ENCODE results near the gene FLYWCH2. TPM values are rescaled to one million over a fixed set of nuclear protein-coding genes. Genes with fewer than 3 reads are reported as not detected.

FLYWCH2 gene
- total and polyA plus RNA-seq, 10 donors = 27.5 to 98.6 (median 49.0) TPM

GRCh38 chr16:2856686-2857450 lies 26.1 kb upstream of the FLYWCH2 start:
- Histone ChIP-seq H3K27ac (peak overlapping the region in 1 of 8 donors; percentile 17), H3K4me1 (peaks cover 0 to 17% (median 14%) of the 10 kb centered on the region in 6 donors), H3K27me3 (replicated peaks in 1 of 7) (peaks cover 0 to 76% (median 34%) of the 10 kb centered on the region in 7 donors), H3K9me3 (peaks cover 0 to 33% (median 15%) of the 10 kb centered on the region in 8 donors), H3K36me3 (no peaks in the 10 kb centered on the region), H3K4me3 (peak overlapping the region in 1 of 8 donors; percentile 56)
- intact Hi-C loops (cut with DNase I; ENCODE audit: low total_unique reads) = no loop called here
- WGBS, 5 donors = 83 to 92% (median 84%) methylated on average over 16 to 24 of the region's 24 CpGs
- TF ChIP-seq POLR2A (IDR thresholded peaks at IDR 0.05) (no peak), POLR2AphosphoS5 (IDR thresholded peaks at IDR 0.05) (no peak), CTCF (IDR thresholded peaks at IDR 0.05 in 8 of 11, conservative IDR thresholded peaks at IDR 0.05 in 3 of 11) (no peak)
- peak; percentile 57 for DNase-seq

GRCh38 chr16:2857451-2858244 lies 25.4 kb upstream of the FLYWCH2 start, which contains the start of gene PRSS22:
Gene PRSS22 (minus strand): TSS chr16:2858170. CDS start chr16:2858104, 66 bp downstream.
- Histone ChIP-seq H3K4me1 (peaks cover 0 to 17% (median 14%) of the 10 kb centered on the region in 6 donors), H3K9me3 (peaks cover 0 to 33% (median 15%) of the 10 kb centered on the region in 8 donors), H3K4me3 (peak within 1 kb of the TSS in 2 of 8 donors; percentile 13 to 56), H3K27me3 (replicated peaks in 1 of 7) (peaks cover 0 to 76% (median 34%) of the 10 kb centered on the region in 7 donors), H3K27ac (peak within 1 kb of the TSS in 1 of 8 donors; percentile 17), H3K36me3 (no peaks in the 10 kb centered on the region)
- TF ChIP-seq POLR2A (IDR thresholded peaks at IDR 0.05) = no peak
- peak; percentile 64 for DNase-seq
- intact Hi-C loops (cut with DNase I; ENCODE audit: low total_unique reads) = no loop called here
- WGBS, 5 donors = 5 to 13% (median 11%) methylated on average over 31 to 42 of the region's 42 CpGs

- H3K9me3 ChIP-seq = peaks cover 0 to 29% (median 15%) of the 10 kb centered on the region in 8 donors
- TF ChIP-seq CTCF (IDR thresholded peaks at IDR 0.05 in 8 of 11, conservative IDR thresholded peaks at IDR 0.05 in 3 of 11) (no peak), POLR2AphosphoS5 (IDR thresholded peaks at IDR 0.05) (no peak), POLR2A (IDR thresholded peaks at IDR 0.05) (no peak)
- no peaks in the 10 kb centered on the region for H3K36me3 ChIP-seq
- H3K27me3 ChIP-seq (replicated peaks in 1 of 7) = peaks cover 0 to 76% (median 29%) of the 10 kb centered on the region in 7 donors
- H3K27ac ChIP-seq = peak overlapping the region in 1 of 8 donors; percentile 17
- no peak for DNase-seq
- peak overlapping the region in 2 of 8 donors; percentile 13 to 56 for H3K4me3 ChIP-seq
- H3K4me1 ChIP-seq = peaks cover 0 to 17% (median 14%) of the 10 kb centered on the region in 6 donors
- 10 to 31% (median 21%) methylated on average over 9 to 23 of the region's 23 CpGs for WGBS, 5 donors
- intact Hi-C loops (cut with DNase I; ENCODE audit: low total_unique reads) = no loop called here
Observed at GRCh38 chr16:2858245-2859025, 24.6 kb upstream of the FLYWCH2 start.

GRCh38 chr16:2859686-2860265 lies 23.2 kb upstream of the FLYWCH2 start:
- peaks cover 0 to 17% (median 2%) of the 10 kb centered on the region in 8 donors for H3K9me3 ChIP-seq
- intact Hi-C loops (cut with DNase I; ENCODE audit: low total_unique reads) = no loop called here
- 66 to 83% (median 81%) methylated on average over 8 to 10 of the region's 10 CpGs for WGBS, 5 donors

More at GRCh38 chr16:2859686-2860265, 23.2 kb upstream of the FLYWCH2 start:
- no peaks in the 10 kb centered on the region for H3K36me3 ChIP-seq
- no peak for TF ChIP-seq POLR2A (IDR thresholded peaks at IDR 0.05)
- no peak for TF ChIP-seq CTCF (IDR thresholded peaks at IDR 0.05 in 8 of 11, conservative IDR thresholded peaks at IDR 0.05 in 3 of 11)
- no peak for TF ChIP-seq POLR2AphosphoS5 (IDR thresholded peaks at IDR 0.05)
- H3K27me3 ChIP-seq (replicated peaks in 1 of 7) = peaks cover 0 to 71% (median 29%) of the 10 kb centered on the region in 7 donors
- no peak overlapping the region for H3K4me3 ChIP-seq
- no peak overlapping the region for H3K27ac ChIP-seq
- no peak for DNase-seq
- H3K4me1 ChIP-seq = peaks cover 0 to 17% (median 14%) of the 10 kb centered on the region in 6 donors
